OCI-LY3 (cell line): ENCODE measurements around the gene DPYD.

Experiments
- H2AFZ ChIP-seq: fragments of 200-600, 300-600 bp; shearing (Covaris generic); 2 replicates; pipeline ENCODE4 v1.6.0; 2014; ENCODE audit warnings: antibody characterized with exemption, low read depth, low read length
- H3K27ac ChIP-seq: fragments of 200-600, 300-600 bp; sonication (generic); 2 replicates; pipeline ENCODE4 v1.5.1; 2014; ENCODE audit warnings: mild to moderate bottlenecking, low read length, moderate library complexity, mixed read lengths
- H3K27me3 ChIP-seq: fragments of 200-600, 300-600 bp; sonication (generic); 2 replicates; pipeline ENCODE4 v1.6.1; 2014; ENCODE audit warnings: low read depth, low read length, mixed read lengths
- H3K36me3 ChIP-seq: fragments of 200-600, 300-600 bp; sonication (generic); replicated peaks from 2 replicates; pipeline ENCODE3; 2014; ENCODE audit warnings: low read depth, low read length, mixed read lengths
- H3K4me1 ChIP-seq: fragments of 300-600, 200-600 bp; sonication (generic); 2 replicates; pipeline ENCODE4 v1.6.1; 2014; ENCODE audit warnings: low read length, mixed read lengths
- H3K4me2 ChIP-seq: fragments of 200-600, 300-600 bp; sonication (generic); 2 replicates; pipeline ENCODE4 v1.6.1; 2014; ENCODE audit warnings: low read length, mixed read lengths
- H3K4me3 ChIP-seq: fragments of 300-600, 200-600 bp; sonication (generic); 2 replicates; pipeline ENCODE4 v1.5.1; 2014; ENCODE audit warnings: antibody characterized with exemption, mild to moderate bottlenecking, low read length, moderate library complexity
- H3K79me2 ChIP-seq: fragments of 300-600, 200-600 bp; shearing (Covaris generic); 2 replicates; pipeline ENCODE4 v1.6.1; 2014; ENCODE audit warnings: mild to moderate bottlenecking, low read length, mixed read lengths
- H3K9ac ChIP-seq: fragments of 300-600, 200-600 bp; shearing (Covaris generic); 2 replicates; pipeline ENCODE4 v1.6.0; 2014; ENCODE audit warnings: mild to moderate bottlenecking, low read length, moderate library complexity
- H3K9me3 ChIP-seq: fragments of 200-600, 300-600 bp; shearing (Covaris generic); 2 replicates; pipeline ENCODE4 v1.6.1; 2014; ENCODE audit warnings: low read length, mixed read lengths; ENCODE audit not compliant: insufficient read depth
- H4K20me1 ChIP-seq: fragments of 200-600, 300-600 bp; sonication (generic); 2 replicates; pipeline ENCODE4 v1.6.1; 2016; ENCODE audit warnings: low read length, mixed read lengths; ENCODE audit not compliant: insufficient read depth
- CTCF ChIP-seq: fragments of 200-600, 300-600 bp; sonication (generic); IDR thresholded peaks from 2 replicates; pipeline ENCODE4 v1.5.1; 2014; ENCODE audit warnings: antibody characterized with exemption, low read length, low read depth
- EZH2phosphoT487 ChIP-seq: fragments of 200-600 bp; shearing (Covaris generic); IDR thresholded peaks from 2 replicates; pipeline ENCODE4 v1.6.1; 2018; ENCODE audit warnings: antibody characterized with exemption, mixed run types, low read depth

Gene DPYD

GRCh38 chr1:97744977-97745376, 175.9 kb downstream of the DPYD start:
- no peak overlapping the region for H3K4me3 ChIP-seq
- H3K27ac ChIP-seq = no peak overlapping the region
- no peaks in the 10 kb centered on the region for H3K79me2 ChIP-seq
- no peaks in the 10 kb centered on the region for H3K9me3 ChIP-seq
- TF ChIP-seq EZH2phosphoT487 (no peak), CTCF (no peak)
- H4K20me1 ChIP-seq = no peaks in the 10 kb centered on the region
- H2AFZ ChIP-seq = no peak overlapping the region
- no peak overlapping the region for H3K9ac ChIP-seq
- no peaks in the 10 kb centered on the region for H3K4me1 ChIP-seq
- H3K4me2 ChIP-seq = no peak overlapping the region
- no peaks in the 10 kb centered on the region for H3K27me3 ChIP-seq
- no peaks in the 10 kb centered on the region for H3K36me3 ChIP-seq

GRCh38 chr1:97743129-97743528, 177.7 kb downstream of the DPYD start:
- Histone ChIP-seq H3K27me3 (no peaks in the 10 kb centered on the region), H4K20me1 (no peaks in the 10 kb centered on the region), H3K4me3 (no peak overlapping the region), H3K9ac (no peak overlapping the region), H3K36me3 (no peaks in the 10 kb centered on the region), H3K9me3 (no peaks in the 10 kb centered on the region), H3K4me1 (no peaks in the 10 kb centered on the region), H2AFZ (no peak overlapping the region), H3K4me2 (no peak overlapping the region), H3K27ac (no peak overlapping the region), H3K79me2 (no peaks in the 10 kb centered on the region)
- no peak for TF ChIP-seq CTCF
- no peak for TF ChIP-seq EZH2phosphoT487

GRCh38 chr1:97740891-97741290, 179.9 kb downstream of the DPYD start:
- Histone ChIP-seq H3K27me3 (no peaks in the 10 kb centered on the region), H3K9me3 (no peaks in the 10 kb centered on the region), H3K36me3 (no peaks in the 10 kb centered on the region), H4K20me1 (no peaks in the 10 kb centered on the region), H3K4me3 (no peak overlapping the region), H3K4me2 (no peak overlapping the region), H3K79me2 (no peaks in the 10 kb centered on the region), H3K9ac (no peak overlapping the region), H3K4me1 (no peaks in the 10 kb centered on the region), H3K27ac (no peak overlapping the region), H2AFZ (no peak overlapping the region)
- TF ChIP-seq EZH2phosphoT487 = no peak
- no peak for TF ChIP-seq CTCF

GRCh38 chr1:97739596-97740103, 181.2 kb downstream of the DPYD start:
- Histone ChIP-seq H4K20me1 (no peaks in the 10 kb centered on the region), H3K27ac (no peak overlapping the region), H2AFZ (no peak overlapping the region), H3K4me3 (no peak overlapping the region), H3K4me1 (no peaks in the 10 kb centered on the region), H3K9me3 (no peaks in the 10 kb centered on the region), H3K9ac (no peak overlapping the region), H3K36me3 (no peaks in the 10 kb centered on the region), H3K4me2 (no peak overlapping the region), H3K27me3 (no peaks in the 10 kb centered on the region), H3K79me2 (no peaks in the 10 kb centered on the region)
- TF ChIP-seq EZH2phosphoT487 (no peak), CTCF (no peak)
